ENCODE measurements around the gene ASAP3. TPM values are rescaled to one million over a fixed set of nuclear protein-coding genes. Genes with fewer than 3 reads are reported as not detected.
A peak's percentile ranks its signal among the peaks of the same experiment; 100 is the strongest.

Gene ASAP3
- total and polyA plus RNA-seq, 2 of the 4 experiments (the other 2 are of a cell fraction): 18.6 to 18.8 TPM

DNA sequence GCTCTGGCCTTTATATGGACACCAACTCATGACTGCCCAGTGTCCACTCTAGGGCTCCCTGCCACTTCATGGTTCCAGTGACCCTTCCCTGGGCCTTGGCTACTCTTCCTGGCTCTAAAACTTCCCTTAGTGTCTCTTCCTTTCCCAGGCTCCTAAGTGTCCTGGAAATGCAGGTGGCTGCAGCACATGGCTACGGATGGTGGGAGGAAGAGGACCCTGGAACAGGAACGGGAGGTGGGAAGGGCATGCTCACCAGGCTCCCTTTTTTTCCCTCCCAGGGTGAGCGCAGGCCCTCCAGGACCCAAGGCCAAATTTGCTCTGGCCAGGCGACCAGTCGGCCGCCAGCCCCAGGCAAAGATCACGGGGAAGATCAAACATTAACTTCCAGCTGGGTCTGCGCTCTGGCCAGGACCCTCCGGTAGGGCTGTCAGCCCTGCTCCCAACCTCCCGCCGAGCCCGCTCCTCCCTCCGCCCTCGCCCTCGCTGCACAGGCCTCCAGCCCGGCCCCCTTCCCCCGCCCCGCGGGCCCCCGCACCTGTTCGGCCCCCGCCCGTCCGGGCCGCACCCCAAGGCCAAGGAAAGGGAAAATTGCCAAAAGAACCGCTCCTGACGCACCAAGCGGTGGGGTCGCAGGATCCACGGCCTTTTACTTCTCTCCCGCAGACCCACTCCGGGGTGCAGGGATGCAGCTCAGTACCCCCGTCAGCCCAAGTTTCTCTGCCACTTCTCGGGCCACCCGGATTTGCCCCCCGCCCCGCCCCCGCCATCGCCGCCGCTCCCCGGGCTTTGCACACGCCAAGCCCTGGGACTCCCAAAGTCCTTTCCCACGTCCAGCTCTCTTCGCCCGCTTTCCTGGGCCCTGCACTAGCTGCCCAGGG lies 60.3 kb downstream of the ASAP3 start:
- Histone ChIP-seq H3K14ac (replicated peaks; ENCODE audit: low read depth, low read length) (no peak overlapping the region), H3K9me3 (ENCODE audit: control insufficient read depth, insufficient read depth, low read length) (no peaks in the 10 kb centered on the region), H3K56ac (ENCODE audit: extremely low read depth, insufficient read depth, low read length) (no peak overlapping the region), H4K8ac (ENCODE audit: low read depth in 2 of 2, low read length in 2 of 2) (peak overlapping the region in 1 of 2 experiments; percentile 20; a peak in 2 of 4 replicates), H3K9ac (ENCODE audit: low read depth, low read length) (no peak overlapping the region), H3K4me3 (ENCODE audit: insufficient read depth, low read depth, low read length) (peak overlapping the region; percentile 45), H3K79me1 (ENCODE audit: low read depth in 1 of 2, low read length in 2 of 2) (peaks cover 0 to 11% of the 10 kb centered on the region in 2 experiments; a peak in 2 of 4 replicates), H2AFZ (replicated peaks; ENCODE audit: low read length, poor library complexity) (peak overlapping the region; percentile 87), H3K27ac (ENCODE audit: insufficient read depth, low read length) (no peak overlapping the region), H2AK9ac (replicated peaks; ENCODE audit: low read depth, low read length, poor library complexity) (no peak overlapping the region), H3K9me1 (ENCODE audit: insufficient read depth, low read length) (peaks cover 22% of the 10 kb centered on the region), H4K20me1 (ENCODE audit: insufficient read depth, low read length) (no peaks in the 10 kb centered on the region; the same call in 1 of the 2 replicates), H3K36me3 (ENCODE audit: control insufficient read depth, insufficient read depth, low read length) (peaks cover 4% of the 10 kb centered on the region; the same call in 1 of the 2 replicates), H3K4me1 (ENCODE audit: control insufficient read depth, insufficient read depth, low read length) (peaks cover 14% of the 10 kb centered on the region), H3K18ac (ENCODE audit: low read depth, low read length) (no peak overlapping the region), H2AK5ac (ENCODE audit: low read depth, low read length) (0 out of 2 replicates have a peak overlapping the region, but pooled peaks have one; percentile 25), H2BK20ac (ENCODE audit: low read depth, low read length) (no peak overlapping the region; the same call in 1 of the 2 replicates), H2BK15ac (ENCODE audit: low read depth, low read length) (no peak overlapping the region), H3K4me2 (ENCODE audit: low read depth, low read length) (peak overlapping the region; percentile 45; the same call in 1 of the 2 replicates), H3K27me3 (ENCODE audit: control insufficient read depth, insufficient read depth, low read length) (no peaks in the 10 kb centered on the region), H4K5ac (ENCODE audit: low read depth, low read length) (no peak overlapping the region; the same call in 1 of the 2 replicates), H2BK120ac (ENCODE audit: low read depth, low read length) (0 out of 2 replicates have a peak overlapping the region, but pooled peaks have one; percentile 78), H3K4ac (ENCODE audit: low read depth, low read length) (peak overlapping the region; percentile 39; the same call in 1 of the 2 replicates), H4K91ac (ENCODE audit: insufficient read depth, low read depth, low read length) (peak overlapping the region; percentile 1), H3K23ac (ENCODE audit: low read depth, low read length) (no peak overlapping the region; the same call in 1 of the 2 replicates), H2BK5ac (ENCODE audit: low read depth, low read length, poor library complexity, severe bottlenecking) (no peak overlapping the region)
- no peak for ATAC-seq (ENCODE audit: low read depth)
- intact Hi-C loops (cut with micrococcal nuclease) (loop anchor here (5.0 kb wide), 1 partner anchor 114 kb away; no protein-coding TSS in a partner anchor), dilution Hi-C loops (cut with HindIII; ENCODE audit: low sequenced_read_pairs, unreplicated experiment) (loop anchor here (10.0 kb wide), 1 partner anchor 89 kb away; no protein-coding TSS in a partner anchor), in situ Hi-C loops (cut with MboI; ENCODE audit: low sequenced_read_pairs) (no loop called here)
- BruUV-seq (replicated peaks): no TSS peak
- DNase-seq: no peak
- TF ChIP-seq, protein P1, sequence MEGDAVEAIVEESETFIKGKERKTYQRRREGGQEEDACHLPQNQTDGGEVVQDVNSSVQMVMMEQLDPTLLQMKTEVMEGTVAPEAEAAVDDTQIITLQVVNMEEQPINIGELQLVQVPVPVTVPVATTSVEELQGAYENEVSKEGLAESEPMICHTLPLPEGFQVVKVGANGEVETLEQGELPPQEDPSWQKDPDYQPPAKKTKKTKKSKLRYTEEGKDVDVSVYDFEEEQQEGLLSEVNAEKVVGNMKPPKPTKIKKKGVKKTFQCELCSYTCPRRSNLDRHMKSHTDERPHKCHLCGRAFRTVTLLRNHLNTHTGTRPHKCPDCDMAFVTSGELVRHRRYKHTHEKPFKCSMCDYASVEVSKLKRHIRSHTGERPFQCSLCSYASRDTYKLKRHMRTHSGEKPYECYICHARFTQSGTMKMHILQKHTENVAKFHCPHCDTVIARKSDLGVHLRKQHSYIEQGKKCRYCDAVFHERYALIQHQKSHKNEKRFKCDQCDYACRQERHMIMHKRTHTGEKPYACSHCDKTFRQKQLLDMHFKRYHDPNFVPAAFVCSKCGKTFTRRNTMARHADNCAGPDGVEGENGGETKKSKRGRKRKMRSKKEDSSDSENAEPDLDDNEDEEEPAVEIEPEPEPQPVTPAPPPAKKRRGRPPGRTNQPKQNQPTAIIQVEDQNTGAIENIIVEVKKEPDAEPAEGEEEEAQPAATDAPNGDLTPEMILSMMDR (conservative IDR thresholded peaks at IDR 0.05; ENCODE audit: low read depth, low read length): no peak
- TF ChIP-seq MAZ (IDR thresholded peaks at IDR 0.05; ENCODE audit: borderline replicate concordance, low read depth, low read length): no peak
- ChIA-PET CTCF (interaction anchor here (1.8 to 2.0 kb wide), 2 partner anchors 20 to 59 kb away, joined by 5 to 6 read pairs; partner anchors contain the start of gene ASAP3), POLR2A (ENCODE audit: unreplicated experiment) (interaction anchor here (0.6 kb wide), 1 partner anchor 158 kb away, joined by 10 read pairs; no protein-coding TSS in a partner anchor)
- WGBS, 2 experiments (ENCODE audit: extremely low coverage in 2 of 2, insufficient read length in 1 of 2): 72% methylated on average over 5 of the region's 46 CpGs; no CpG with 5 or more reads in 1 of the 2 experiments
